ENCODE data around the gene TMEM247. TPM values are rescaled to one million over a fixed set of nuclear protein-coding genes. Genes with fewer than 3 reads are reported as not detected.

Gene TMEM247
- total RNA-seq, 2 donors from 2014 or later: not detected

- Histone ChIP-seq H3K9ac (ENCODE audit: extremely low read depth, low read length, poor library complexity, severe bottlenecking) (no peak overlapping the region), H3K9me3 (ENCODE audit: control insufficient read depth, low read length) (peaks cover 6% of the 10 kb centered on the region), H3K4me3 (ENCODE audit: low read length) (no peak overlapping the region), H3K27me3 (ENCODE audit: control insufficient read depth, insufficient read depth, low read length, poor library complexity, severe bottlenecking) (no peaks in the 10 kb centered on the region), H3K27ac (ENCODE audit: low read depth, low read length) (no peak overlapping the region), H3K36me3 (ENCODE audit: control insufficient read depth, insufficient read depth, low read length) (no peaks in the 10 kb centered on the region), H3K4me1 (ENCODE audit: control insufficient read depth, insufficient read depth, low read length) (no peaks in the 10 kb centered on the region)
- no peak for DNase-seq
- no peak for TF ChIP-seq CTCF (conservative IDR thresholded peaks at IDR 0.05)
- Mint-ChIP-seq H3K27me3 (ENCODE audit: insufficient read depth) (peaks cover 6% of the 10 kb centered on the region), H3K36me3 (ENCODE audit: low read depth) (no peaks in the 10 kb centered on the region), H3K27ac (no peak overlapping the region), H3K4me3 (no peak overlapping the region), H3K4me1 (peaks cover 10% of the 10 kb centered on the region), H3K9me3 (no peaks in the 10 kb centered on the region)
- 89 to 93% methylated on average over 2 to 3 of the region's 3 CpGs for WGBS, 2 experiments (ENCODE audit: insufficient coverage in 1 of 2, insufficient read length in 1 of 2)
Measured at GRCh38 chr2:46509804-46510203, 30.4 kb downstream of the TMEM247 start.

- no peak overlapping the region for H3K9ac ChIP-seq (ENCODE audit: extremely low read depth, low read length, poor library complexity, severe bottlenecking)
- no peak overlapping the region for H3K4me3 Mint-ChIP-seq
- peaks cover 6% of the 10 kb centered on the region for H3K27me3 Mint-ChIP-seq (ENCODE audit: insufficient read depth)
- H3K4me3 ChIP-seq (ENCODE audit: low read length): no peak overlapping the region
- WGBS, 2 experiments (ENCODE audit: insufficient coverage in 1 of 2, insufficient read length in 1 of 2): 82 to 100% methylated on average over 4 to 5 of the region's 5 CpGs
- peaks cover 15% of the 10 kb centered on the region for H3K9me3 ChIP-seq (ENCODE audit: control insufficient read depth, low read length)
- H3K36me3 ChIP-seq (ENCODE audit: control insufficient read depth, insufficient read depth, low read length): no peaks in the 10 kb centered on the region
- no peaks in the 10 kb centered on the region for H3K4me1 ChIP-seq (ENCODE audit: control insufficient read depth, insufficient read depth, low read length)
- no peaks in the 10 kb centered on the region for H3K27me3 ChIP-seq (ENCODE audit: control insufficient read depth, insufficient read depth, low read length, poor library complexity, severe bottlenecking)
- peaks cover 3% of the 10 kb centered on the region for H3K9me3 Mint-ChIP-seq
- no peak overlapping the region for H3K27ac Mint-ChIP-seq
- no peak for DNase-seq
- peaks cover 8% of the 10 kb centered on the region for H3K4me1 Mint-ChIP-seq
- no peaks in the 10 kb centered on the region for H3K36me3 Mint-ChIP-seq (ENCODE audit: low read depth)
- no peak overlapping the region for H3K27ac ChIP-seq (ENCODE audit: low read depth, low read length)
- no peak for TF ChIP-seq CTCF (conservative IDR thresholded peaks at IDR 0.05)
Measured at GRCh38 chr2:46510598-46511177, 31.3 kb downstream of the TMEM247 start.

- TF ChIP-seq CTCF (conservative IDR thresholded peaks at IDR 0.05): no peak
- Mint-ChIP-seq H3K9me3 (peaks cover 11% of the 10 kb centered on the region), H3K4me3 (no peak overlapping the region), H3K27me3 (ENCODE audit: insufficient read depth) (peaks cover 6% of the 10 kb centered on the region), H3K36me3 (ENCODE audit: low read depth) (no peaks in the 10 kb centered on the region), H3K27ac (no peak overlapping the region), H3K4me1 (no peaks in the 10 kb centered on the region)
- Histone ChIP-seq H3K27me3 (ENCODE audit: control insufficient read depth, insufficient read depth, low read length, poor library complexity, severe bottlenecking) (no peaks in the 10 kb centered on the region), H3K9me3 (ENCODE audit: control insufficient read depth, low read length) (peaks cover 19% of the 10 kb centered on the region), H3K4me3 (ENCODE audit: low read length) (no peak overlapping the region), H3K27ac (ENCODE audit: low read depth, low read length) (no peak overlapping the region), H3K4me1 (ENCODE audit: control insufficient read depth, insufficient read depth, low read length) (no peaks in the 10 kb centered on the region), H3K9ac (ENCODE audit: extremely low read depth, low read length, poor library complexity, severe bottlenecking) (no peak overlapping the region), H3K36me3 (ENCODE audit: control insufficient read depth, insufficient read depth, low read length) (no peaks in the 10 kb centered on the region)
- DNase-seq: no peak
- WGBS, 2 experiments (ENCODE audit: insufficient coverage in 1 of 2, insufficient read length in 1 of 2): 92 to 96% methylated on average over 9 to 10 of the region's 10 CpGs
Measured at GRCh38 chr2:46512185-46512584, 32.8 kb downstream of the TMEM247 start.
